GM12878 (cell line): ENCODE data around the gene ERN1. TPM values are rescaled to one million over a fixed set of nuclear protein-coding genes. Genes with fewer than 3 reads are reported as not detected.

ENCODE experiments used
- ESRRA ChIP-seq: IDR thresholded peaks from 2 replicates; pipeline ENCODE4 v1.6.1; 2012; ENCODE audit warnings: mild to moderate bottlenecking, low read length, improper control_type of control experiment
- GATAD2B ChIP-seq: fragments of 450-650 bp; conservative IDR thresholded peaks from 2 replicates; pipeline ENCODE4 v1.6.1; 2017; ENCODE audit warnings: low read depth, mild to moderate bottlenecking, moderate library complexity
- HDAC6 ChIP-seq: fragments of 200-600 bp; sonication (generic); IDR thresholded peaks from one replicate; pipeline ENCODE4 v1.8.0; 2017; ENCODE audit warnings: antibody characterized with exemption; ENCODE audit not compliant: unreplicated experiment
- IKZF1 ChIP-seq: fragments of 450-650 bp; conservative IDR thresholded peaks from 2 replicates; pipeline ENCODE4 v1.6.1; 2017; ENCODE audit warnings: antibody characterized with exemption, mild to moderate bottlenecking
- MAX ChIP-seq: IDR thresholded peaks from 2 replicates; pipeline ENCODE4 v1.6.1; 2012; ENCODE audit warnings: low read depth, low read length, improper control_type of control experiment
- NFIC ChIP-seq: IDR thresholded peaks from 2 replicates; pipeline ENCODE4 v1.6.1; 2012; ENCODE audit warnings: low read depth, mild to moderate bottlenecking, inconsistent platforms, low read length, moderate library complexity
- NR2F1 ChIP-seq: fragments of 450-650 bp; conservative IDR thresholded peaks from 2 replicates; pipeline ENCODE4 v1.6.1; 2017; ENCODE audit warnings: mild to moderate bottlenecking
- NRF1 ChIP-seq: conservative IDR thresholded peaks from 2 replicates; pipeline ENCODE4 v1.6.1; 2011; ENCODE audit warnings: mild to moderate bottlenecking, low read depth, low read length, improper control_type of control experiment
- POU2F2 ChIP-seq: IDR thresholded peaks from 3 replicates; pipeline ENCODE4 v1.6.1; 2011; ENCODE audit warnings: low read depth, mild to moderate bottlenecking, low read length, borderline replicate concordance
- RAD51 ChIP-seq: fragments of 450-650 bp; IDR thresholded peaks from 2 replicates; pipeline ENCODE4 v1.6.1; 2016; ENCODE audit warnings: moderate library complexity, mild to moderate bottlenecking, inconsistent platforms
- RUNX3 ChIP-seq: IDR thresholded peaks from 2 replicates; pipeline ENCODE4 v1.6.1; 2012; ENCODE audit warnings: low read length, inconsistent platforms
- SMARCA5 ChIP-seq: fragments of 450-650 bp; IDR thresholded peaks from 2 replicates; pipeline ENCODE4 v1.6.1; 2017; ENCODE audit warnings: mild to moderate bottlenecking
- ZNF687 ChIP-seq: fragments of 450-650 bp; IDR thresholded peaks from 2 replicates; pipeline ENCODE4 v1.6.1; 2017; ENCODE audit warnings: mild to moderate bottlenecking, moderate library complexity
- polyA plus RNA-seq, 11 experiments: library from polyadenylated mRNA; depleted of rRNA in 4 of 11; unstranded in 6 of 11; stranded (reverse) in 5 of 11; fragments of >200 nt; fragmentation: Nextera tagmentation in 4 of 11; fragmentation: Illumina TruSeq in 1 of 11; extraction: Ambion mirVana in 4 of 11; extraction: Trizol in 1 of 11; gene quantifications; 1 replicate in 1 of 11; 2 replicates in 10 of 11; pipeline versions ENCODE4 v1.2.1 to v1.2.3, GENCODE V29; 2011 to 2016; ENCODE audit warnings: inconsistent platforms in 2 of 11, missing spikeins in 2 of 11, low read depth in 1 of 11
- total RNA-seq, 4 experiments: library from RNA; depleted of rRNA in 3 of 4; stranded (reverse); fragments of >200 nt in 3 of 4; fragmentation: Illumina TruSeq in 1 of 4; extraction: Trizol in 1 of 4; gene quantifications; 2 replicates each; pipeline versions ENCODE4 v1.2.1 to v1.2.3, GENCODE V29; 2013 to 2021

The ERN1 gene
- total and polyA plus RNA-seq, 10 of the 15 experiments (the other 5 are each of a cell fraction or from before 2014, with no cell fraction given): 2.6 to 19.2 (median 7.6) TPM

GRCh38 chr17:64020056-64020766 lies 109.7 kb downstream of the ERN1 start, which contains the start of gene ICAM2 (continued):
- TF ChIP-seq ZNF687: peak; percentile 78
- 0 out of 2 replicates have a peak, but pooled peaks have one; percentile 2 for TF ChIP-seq NRF1
- TF ChIP-seq MAX: peak; percentile 72
- peak; percentile 63 for TF ChIP-seq RUNX3
- TF ChIP-seq IKZF1: peak; percentile 81
- peak; percentile 65 for TF ChIP-seq NR2F1
- TF ChIP-seq HDAC6: peak; percentile 31
- TF ChIP-seq NFIC: peak; percentile 62
- peak; percentile 77; the same call in 1 of the 2 replicates for TF ChIP-seq SMARCA5
- peak; percentile 74 for TF ChIP-seq GATAD2B
- TF ChIP-seq POU2F2: peak; percentile 51; the same call in 2 of the 3 replicates
- TF ChIP-seq ESRRA: no peak
- peak; percentile 83 for TF ChIP-seq RAD51
- TF ChIP-seq, all 136 proteins: peak for 61
